NB4 (cell line): Measurements from ENCODE around the gene PHOX2B.

Experiments
- MAX ChIP-seq: IDR thresholded peaks from 2 replicates; pipeline ENCODE4 v1.6.1; 2011; ENCODE audit warnings: low read depth, low read length
- POLR2A ChIP-seq: IDR thresholded peaks from 2 replicates; pipeline ENCODE4 v1.6.1; 2011; ENCODE audit warnings: mild to moderate bottlenecking; ENCODE audit not compliant: insufficient read length; ENCODE audit errors: extremely low read depth
- TF ChIP-seq, protein P1 (sequence below): IDR thresholded peaks from one replicate; pipeline ENCODE4 v1.5.1; 2012; ENCODE audit warnings: low read depth, low read length

GRCh38 chr4:41718907-41719306, 29.6 kb downstream of the PHOX2B start:
- TF ChIP-seq, protein P1, sequence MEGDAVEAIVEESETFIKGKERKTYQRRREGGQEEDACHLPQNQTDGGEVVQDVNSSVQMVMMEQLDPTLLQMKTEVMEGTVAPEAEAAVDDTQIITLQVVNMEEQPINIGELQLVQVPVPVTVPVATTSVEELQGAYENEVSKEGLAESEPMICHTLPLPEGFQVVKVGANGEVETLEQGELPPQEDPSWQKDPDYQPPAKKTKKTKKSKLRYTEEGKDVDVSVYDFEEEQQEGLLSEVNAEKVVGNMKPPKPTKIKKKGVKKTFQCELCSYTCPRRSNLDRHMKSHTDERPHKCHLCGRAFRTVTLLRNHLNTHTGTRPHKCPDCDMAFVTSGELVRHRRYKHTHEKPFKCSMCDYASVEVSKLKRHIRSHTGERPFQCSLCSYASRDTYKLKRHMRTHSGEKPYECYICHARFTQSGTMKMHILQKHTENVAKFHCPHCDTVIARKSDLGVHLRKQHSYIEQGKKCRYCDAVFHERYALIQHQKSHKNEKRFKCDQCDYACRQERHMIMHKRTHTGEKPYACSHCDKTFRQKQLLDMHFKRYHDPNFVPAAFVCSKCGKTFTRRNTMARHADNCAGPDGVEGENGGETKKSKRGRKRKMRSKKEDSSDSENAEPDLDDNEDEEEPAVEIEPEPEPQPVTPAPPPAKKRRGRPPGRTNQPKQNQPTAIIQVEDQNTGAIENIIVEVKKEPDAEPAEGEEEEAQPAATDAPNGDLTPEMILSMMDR: no peak
- TF ChIP-seq MAX (no peak), POLR2A (no peak)
